KG1 (cell line): Measurements from ENCODE around the gene FURIN.
"Not testable (repeated sequence)": the region's sequence is repeated elsewhere in the genome, so short reads cannot be mapped to it uniquely, and the experiment has no call there.

Experiments used
- DNase-seq: peaks from one replicate; lab custom pipeline; 2025; lab: John Stamatoyannopoulos, UW

FURIN gene

GRCh38 chr15:90870354-90871138, 2.2 kb downstream of the FURIN start:
- DNase-seq, result no peak

GRCh38 chr15:90871139-90871715, 2.8 kb downstream of the FURIN start:
- no peak for DNase-seq

GRCh38 chr15:90871716-90872485, 3.5 kb downstream of the FURIN start:
- DNase-seq, result no peak

GRCh38 chr15:90872486-90873184, 4.2 kb downstream of the FURIN start:
- DNase-seq, result no peak

GRCh38 chr15:90873488-90873997, 5.2 kb downstream of the FURIN start:
- no peak for DNase-seq

GRCh38 chr15:90873998-90874605, 5.7 kb downstream of the FURIN start:
- no peak for DNase-seq

GRCh38 chr15:90874986-90875385, 6.6 kb downstream of the FURIN start:
- DNase-seq, result not testable (repeated sequence)

GRCh38 chr15:90875549-90875981, 7.2 kb downstream of the FURIN start:
- DNase-seq, result no peak

GRCh38 chr15:90876046-90876445, 7.7 kb downstream of the FURIN start:
- DNase-seq, result no peak

GRCh38 chr15:90876512-90877170, 8.3 kb downstream of the FURIN start:
- no peak for DNase-seq

GRCh38 chr15:90877315-90877714, 8.9 kb downstream of the FURIN start:
- no peak for DNase-seq

- DNase-seq, result no peak
Observed at GRCh38 chr15:90877996-90878395, 9.6 kb downstream of the FURIN start.

- no peak for DNase-seq
Observed at GRCh38 chr15:90878660-90879059, 10.3 kb downstream of the FURIN start.

GRCh38 chr15:90879730-90880366, 11.5 kb downstream of the FURIN start:
- DNase-seq, result no peak

GRCh38 chr15:90880381-90881145, 12.2 kb downstream of the FURIN start:
- no peak for DNase-seq

- DNase-seq, result no peak
Observed at GRCh38 chr15:90881181-90881977, 13.0 kb downstream of the FURIN start.

GRCh38 chr15:90881978-90882721, 13.8 kb downstream of the FURIN start:
- DNase-seq, result no peak
